Transverse colon (tissue), 4 donors: ENCODE results near the gene ABCD1. TPM values are rescaled to one million over a fixed set of nuclear protein-coding genes. Genes with fewer than 3 reads are reported as not detected.
"Not testable (repeated sequence)": the region's sequence is repeated elsewhere in the genome, so short reads cannot be mapped to it uniquely, and the experiment has no call there.

Source experiments
- DNase-seq: peaks from one replicate; pipeline ENCODE4 v3.0.0-alpha.2; 2019
- H3K27ac ChIP-seq, 4 donors: fragments of 200-600 bp; sonication (generic); 2 replicates each; pipeline ENCODE4 v1.5.1; 2016 to 2018; ENCODE audit warnings: inconsistent platforms in 4 of 4
- H3K27me3 ChIP-seq: fragments of 200-600 bp; sonication (generic); 2 replicates; pipeline ENCODE4 v1.5.1; 2017; ENCODE audit warnings: inconsistent platforms
- H3K36me3 ChIP-seq, 4 donors: fragments of 200-600 bp; sonication (generic); 2 replicates each; pipeline ENCODE4 v1.5.1; 2017 to 2019; ENCODE audit warnings: inconsistent platforms in 4 of 4
- H3K4me1 ChIP-seq, 4 donors: fragments of 200-600 bp; sonication (generic); 2 replicates each; pipeline ENCODE4 v1.5.1; 2017 to 2020; ENCODE audit warnings: inconsistent platforms in 4 of 4
- H3K4me3 ChIP-seq, 4 donors: fragments of 200-600 bp; sonication (generic); 1 replicate in 1 of 4; 2 replicates in 3 of 4; pipeline versions ENCODE4 v1.5.1 to v1.6.1; 2017 to 2019; ENCODE audit warnings: inconsistent platforms in 4 of 4
- H3K9me3 ChIP-seq, 2 donors: fragments of 200-600 bp; sonication (generic); 2 replicates each; pipeline ENCODE4 v1.5.1; 2017 to 2019; ENCODE audit warnings: inconsistent platforms in 2 of 2
- CTCF ChIP-seq, 5 experiments: fragments of 200-600 bp in 3 of 5; fragments of 450-650 bp in 2 of 5; sonication (generic) in 3 of 5; IDR thresholded peaks; 1 replicate in 2 of 5; 2 replicates in 3 of 5; pipeline ENCODE4 v1.5.1; 2016 to 2017; ENCODE audit warnings: antibody characterized with exemption in 5 of 5, inconsistent platforms in 3 of 5, mild to moderate bottlenecking in 2 of 5, moderate library complexity in 1 of 5
- EP300 ChIP-seq: sonication (generic); formaldehyde crosslinking; IDR thresholded peaks from one replicate; pipeline ENCODE4 v1.6.1; 2017; ENCODE audit warnings: antibody characterized with exemption, low read depth
- POLR2A ChIP-seq: fragments of 450-650 bp; IDR thresholded peaks from one replicate; pipeline ENCODE4 v1.6.1; 2016; ENCODE audit warnings: antibody characterized with exemption, mild to moderate bottlenecking, moderate library complexity
- POLR2AphosphoS5 ChIP-seq, 3 donors: sonication (generic); formaldehyde crosslinking; IDR thresholded peaks; one replicate each; pipeline ENCODE4 v1.6.1; 2016; ENCODE audit warnings: antibody characterized with exemption in 3 of 3
- WGBS, 2 donors: methylation state at CpG; one replicate each; pipeline ENCODE4 v1.1.5; 2018; ENCODE audit warnings: low coverage in 1 of 2; 5-methylcytosine and 5-hydroxymethylcytosine counted together
- in situ Hi-C, 4 donors: fragments of 200-750 bp; cut with MboI; loops; one replicate each; pipeline versions ENCODE4 v1.15.0 to v1.15.1; 2017; ENCODE audit warnings: low sequenced_read_pairs in 3 of 4, low pct_ligation_motif_present in 1 of 4, low pct_unique_long_range_greater_than_20kb in 1 of 4
- intact Hi-C: fragments of 100-400 bp; cut with DNase I; formaldehyde crosslinking; loops from one replicate; pipeline ENCODE4 v1.15.1; 2023; ENCODE audit warnings: low total_unique reads
- total RNA-seq, 4 donors: library from RNA; depleted of rRNA; stranded (reverse); fragments of >200 nt; gene quantifications; one replicate each; pipeline ENCODE4 v1.1.0, GENCODE V29; 2016

The ABCD1 gene
- total RNA-seq, 4 donors from 2014 or later = 7.0 to 50.5 (median 18.1) TPM

GRCh38 chrX:153727123-153727931, 2.7 kb downstream of the ABCD1 start:
- TF ChIP-seq POLR2AphosphoS5 (IDR thresholded peaks at IDR 0.05) = no peak
- TF ChIP-seq CTCF (IDR thresholded peaks at IDR 0.05) = no peak
- TF ChIP-seq POLR2A = no peak
- no peak for TF ChIP-seq EP300
- Histone ChIP-seq H3K4me1 (peaks cover 25 to 51% (median 42%) of the 10 kb centered on the region in 4 donors), H3K4me3 (peak overlapping the region in 2 of 4 donors; percentile 5 to 88), H3K27ac (peak overlapping the region; percentile 95 to 98 (median 97)), H3K36me3 (no peaks in the 10 kb centered on the region), H3K27me3 (no peaks in the 10 kb centered on the region), H3K9me3 (no peaks in the 10 kb centered on the region)
- WGBS, 2 donors = 0 to 47% methylated on average over 1 to 23 of the region's 23 CpGs
- in situ Hi-C loops = no loop called here
- peak; percentile 63 for DNase-seq
- intact Hi-C loops = no loop called here

- H3K27me3 ChIP-seq = no peaks in the 10 kb centered on the region
- peak overlapping the region; percentile 95 to 98 (median 97) for H3K27ac ChIP-seq
- peaks cover 19 to 43% (median 35%) of the 10 kb centered on the region in 4 donors for H3K4me1 ChIP-seq
- in situ Hi-C loops = no loop called here
- no peak for DNase-seq
- intact Hi-C loops = no loop called here
- TF ChIP-seq EP300 (no peak), POLR2AphosphoS5 (IDR thresholded peaks at IDR 0.05) (no peak), CTCF (IDR thresholded peaks at IDR 0.05) (no peak), POLR2A (no peak)
- WGBS, 2 donors = 72% methylated on average over 6 of the region's 6 CpGs; no CpG with 5 or more reads in 1 of the 2 donors
- H3K9me3 ChIP-seq = no peaks in the 10 kb centered on the region
- H3K36me3 ChIP-seq = no peaks in the 10 kb centered on the region
- H3K4me3 ChIP-seq = no peak overlapping the region
These were observed 3.4 kb downstream of the ABCD1 start for GRCh38 chrX:153728095-153728494.

DNA sequence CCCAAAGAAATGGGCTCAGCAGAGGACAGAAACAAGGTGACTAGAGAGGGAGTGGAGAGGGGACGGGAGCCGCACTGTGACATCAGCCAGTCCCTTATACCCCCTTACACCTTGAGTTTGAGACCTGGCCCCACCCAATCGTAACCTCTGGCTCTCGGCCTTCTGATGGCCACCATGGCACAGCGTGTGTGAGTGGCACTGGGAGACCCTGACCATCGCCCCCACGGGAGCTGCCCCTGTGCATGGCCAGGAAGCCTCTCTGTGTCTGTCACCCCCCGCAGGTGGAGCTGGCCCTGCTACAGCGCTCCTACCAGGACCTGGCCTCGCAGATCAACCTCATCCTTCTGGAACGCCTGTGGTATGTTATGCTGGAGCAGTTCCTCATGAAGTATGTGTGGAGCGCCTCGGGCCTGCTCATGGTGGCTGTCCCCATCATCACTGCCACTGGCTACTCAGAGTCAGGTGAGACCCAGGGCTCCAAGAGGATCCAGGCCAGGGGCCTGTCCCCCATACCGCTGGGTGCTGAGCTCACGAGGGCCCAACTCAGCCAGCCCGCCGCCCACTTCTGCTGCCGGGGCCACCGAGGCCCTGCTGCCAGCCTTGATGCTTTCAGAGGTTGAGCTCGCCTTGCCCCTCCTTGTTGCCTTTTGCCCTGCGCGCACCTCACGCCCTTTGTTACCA, 4.4 kb downstream of the ABCD1 start:
- Histone ChIP-seq H3K9me3 (no peaks in the 10 kb centered on the region), H3K27me3 (no peaks in the 10 kb centered on the region), H3K27ac (no peak overlapping the region), H3K36me3 (no peaks in the 10 kb centered on the region), H3K4me1 (peaks cover 19 to 41% (median 35%) of the 10 kb centered on the region in 4 donors), H3K4me3 (no peak overlapping the region)
- no peak for DNase-seq
- intact Hi-C loops (no loop called here), in situ Hi-C loops (no loop called here)
- TF ChIP-seq POLR2A = no peak
- TF ChIP-seq POLR2AphosphoS5 (IDR thresholded peaks at IDR 0.05) = no peak
- TF ChIP-seq CTCF (IDR thresholded peaks at IDR 0.05) = no peak
- TF ChIP-seq EP300 = no peak
- WGBS, 2 donors = 91% methylated on average over 23 of the region's 23 CpGs; no CpG with 5 or more reads in 1 of the 2 donors

GRCh38 chrX:153730115-153730514, 5.5 kb downstream of the ABCD1 start:
- intact Hi-C loops, H3K27me3 ChIP-seq, H3K4me3 ChIP-seq, H3K9me3 ChIP-seq, H3K36me3 ChIP-seq, DNase-seq, in situ Hi-C loops, H3K27ac ChIP-seq: not testable (repeated sequence)
- H3K4me1 ChIP-seq = peaks cover 16 to 38% (median 31%) of the 10 kb centered on the region in 4 donors
- WGBS, 2 donors = 96% methylated on average over 23 of the region's 23 CpGs; no CpG with 5 or more reads in 1 of the 2 donors
